Mesenchymal stem cell (in vitro differentiated cells and primary cell): ENCODE results near the gene LSM11.
A peak's percentile ranks its signal among the peaks of the same experiment; 100 is the strongest.

ENCODE experiments used
- DNase-seq: peaks from one replicate; pipeline ENCODE4 v3.0.0-alpha.2; 2013
- H2AFZ ChIP-seq: one replicate; pipeline ENCODE4 v1.6.1; 2013; ENCODE audit warnings: low read depth, mild to moderate bottlenecking, control low read depth, inconsistent platforms, low read length, moderate library complexity
- H2AK5ac ChIP-seq: 2 replicates; pipeline ENCODE4 v1.6.1; 2013; ENCODE audit warnings: low read length, moderate library complexity, mild to moderate bottlenecking, inconsistent platforms; ENCODE audit not compliant: severe bottlenecking
- H2BK120ac ChIP-seq: one replicate; pipeline ENCODE4 v1.6.1; 2013; ENCODE audit warnings: low read depth, mild to moderate bottlenecking, inconsistent platforms, low read length, moderate library complexity
- H2BK12ac ChIP-seq, 2 experiments: one replicate each; pipeline ENCODE4 v1.6.1; 2013; ENCODE audit warnings: inconsistent platforms in 2 of 2, low read length in 2 of 2, mild to moderate bottlenecking in 2 of 2, moderate library complexity in 2 of 2, control low read depth in 1 of 2
- H2BK15ac ChIP-seq: one replicate; pipeline ENCODE4 v1.6.1; 2013; ENCODE audit warnings: mild to moderate bottlenecking, low read depth, inconsistent platforms; ENCODE audit not compliant: poor library complexity, severe bottlenecking
- H2BK5ac ChIP-seq: 2 replicates; pipeline ENCODE4 v1.6.1; 2013; ENCODE audit warnings: low read depth, mild to moderate bottlenecking, low read length, control low read depth, inconsistent platforms; ENCODE audit not compliant: poor library complexity, severe bottlenecking
- H3K14ac ChIP-seq, 2 experiments: one replicate each; pipeline ENCODE4 v1.6.1; 2013; ENCODE audit warnings: inconsistent platforms in 2 of 2, low read length in 2 of 2, control low read depth in 1 of 2, mild to moderate bottlenecking in 1 of 2, moderate library complexity in 1 of 2
- H3K18ac ChIP-seq, 2 experiments: one replicate each; pipeline ENCODE4 v1.6.1; 2013; ENCODE audit warnings: inconsistent platforms in 2 of 2, low read length in 2 of 2, control low read depth in 1 of 2, low read depth in 1 of 2, mild to moderate bottlenecking in 1 of 2
- H3K23ac ChIP-seq, 2 experiments: one replicate each; pipeline ENCODE4 v1.6.1; 2013; ENCODE audit warnings: inconsistent platforms in 2 of 2, low read length in 2 of 2, mild to moderate bottlenecking in 2 of 2, moderate library complexity in 2 of 2, control low read depth in 1 of 2
- H3K27ac ChIP-seq: 2 replicates; pipeline ENCODE4 v1.5.1; 2013; ENCODE audit warnings: mild to moderate bottlenecking, moderate library complexity, low read length, control low read depth, inconsistent platforms; ENCODE audit not compliant: poor library complexity, severe bottlenecking
- H3K27me3 ChIP-seq, 2 experiments: 2 replicates each; pipeline versions ENCODE4 v1.6.1 to v1.7.0; 2013; ENCODE audit warnings: low read length in 2 of 2, mild to moderate bottlenecking in 2 of 2, moderate library complexity in 2 of 2, control low read depth in 1 of 2, inconsistent platforms in 1 of 2; ENCODE audit not compliant: control insufficient read depth in 1 of 2, insufficient read depth in 1 of 2
- H3K36me3 ChIP-seq, 2 experiments: 2 replicates each; pipeline versions ENCODE4 v1.6.1 to v1.7.0; 2013; ENCODE audit warnings: low read length in 2 of 2, control low read depth in 1 of 2, inconsistent platforms in 1 of 2, low read depth in 1 of 2, mild to moderate bottlenecking in 1 of 2; ENCODE audit not compliant: insufficient read depth in 2 of 2, control insufficient read depth in 1 of 2
- H3K4ac ChIP-seq, 2 experiments: one replicate each; pipeline ENCODE4 v1.6.1; 2013; ENCODE audit warnings: inconsistent platforms in 2 of 2, low read length in 2 of 2, mild to moderate bottlenecking in 2 of 2, moderate library complexity in 2 of 2, control low read depth in 1 of 2, low read depth in 1 of 2
- H3K4me1 ChIP-seq: 2 replicates; pipeline ENCODE4 v1.6.1; 2013; ENCODE audit warnings: low read depth, low read length, control low read depth; ENCODE audit not compliant: control insufficient read depth, insufficient read depth
- H3K4me2 ChIP-seq: 2 replicates; pipeline ENCODE4 v1.6.1; 2013; ENCODE audit warnings: low read length, mild to moderate bottlenecking, inconsistent platforms; ENCODE audit not compliant: poor library complexity, severe bottlenecking
- H3K4me3 ChIP-seq, 2 experiments: 2 replicates each; pipeline versions ENCODE4 v1.5.1 to v1.7.0; 2013; ENCODE audit warnings: low read length in 2 of 2, mild to moderate bottlenecking in 2 of 2, control low read depth in 1 of 2, low read depth in 1 of 2; ENCODE audit not compliant: insufficient read depth in 1 of 2
- H3K79me1 ChIP-seq: replicated peaks from 2 replicates; pipeline ENCODE4 v1.6.1; 2013; ENCODE audit warnings: mild to moderate bottlenecking, control low read depth, low read length, inconsistent platforms; ENCODE audit not compliant: poor library complexity, severe bottlenecking
- H3K9ac ChIP-seq: 2 replicates; pipeline ENCODE4 v1.7.0; 2013; ENCODE audit warnings: mild to moderate bottlenecking, low read length, moderate library complexity
- H3K9me3 ChIP-seq: 2 replicates; pipeline ENCODE4 v1.7.0; 2013; ENCODE audit warnings: mild to moderate bottlenecking, low read length; ENCODE audit not compliant: control insufficient read depth
- H4K8ac ChIP-seq: one replicate; pipeline ENCODE4 v1.6.1; 2013; ENCODE audit warnings: inconsistent platforms, mild to moderate bottlenecking, low read length, moderate library complexity
- H4K91ac ChIP-seq: one replicate; pipeline ENCODE4 v1.6.1; 2013; ENCODE audit warnings: mild to moderate bottlenecking, low read length, inconsistent platforms
- WGBS: methylation state at CpG from one replicate; pipeline ENCODE4 v1.1.7; 2013; ENCODE audit warnings: mixed read lengths; 5-methylcytosine and 5-hydroxymethylcytosine counted together

Gene LSM11

DNA sequence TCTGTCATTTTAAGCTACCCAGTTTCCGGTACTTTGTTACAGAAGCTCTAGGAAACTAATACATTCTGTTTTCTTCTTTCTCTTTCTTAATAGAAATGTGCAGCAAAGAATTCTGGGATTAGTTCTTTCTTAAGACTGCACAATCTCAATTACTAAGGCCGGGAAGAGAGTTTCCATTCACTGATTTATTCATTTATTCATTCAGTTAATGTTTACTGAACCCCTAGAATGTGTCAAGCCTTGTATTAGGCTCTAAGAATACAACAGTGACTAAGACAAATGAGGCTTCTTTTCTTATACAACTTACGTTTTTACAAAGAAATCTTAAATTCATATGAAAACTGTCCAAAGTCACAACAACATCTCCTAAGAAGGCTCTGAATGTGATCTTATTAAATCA lies 39.8 kb upstream of the LSM11 start:
- no peak for DNase-seq
- no peak overlapping the region for H3K4ac ChIP-seq
- H3K79me1 ChIP-seq, result no peaks in the 10 kb centered on the region
- no peaks in the 10 kb centered on the region for H3K27me3 ChIP-seq
- H2BK5ac ChIP-seq, result no peak overlapping the region
- H2AFZ ChIP-seq, result no peak overlapping the region
- H2BK15ac ChIP-seq, result no peak overlapping the region
- no peaks in the 10 kb centered on the region for H3K4me1 ChIP-seq
- H2BK120ac ChIP-seq, result no peak overlapping the region
- no peak overlapping the region for H3K4me3 ChIP-seq
- H3K36me3 ChIP-seq, result no peaks in the 10 kb centered on the region
- H4K8ac ChIP-seq, result no peak overlapping the region
- H3K23ac ChIP-seq, result no peak overlapping the region
- 100% methylated on average over 2 of the region's 3 CpGs for WGBS
- no peak overlapping the region for H2AK5ac ChIP-seq
- H3K18ac ChIP-seq, result no peak overlapping the region
- H3K9me3 ChIP-seq, result peaks cover 5% of the 10 kb centered on the region
- H3K4me2 ChIP-seq, result no peak overlapping the region
- H4K91ac ChIP-seq, result no peak overlapping the region
- no peak overlapping the region for H3K14ac ChIP-seq
- H3K9ac ChIP-seq, result no peak overlapping the region
- H2BK12ac ChIP-seq, result no peak overlapping the region
- H3K27ac ChIP-seq, result no peak overlapping the region

- Histone ChIP-seq H3K4me1 (no peaks in the 10 kb centered on the region), H3K14ac (no peak overlapping the region), H3K79me1 (no peaks in the 10 kb centered on the region), H4K91ac (no peak overlapping the region), H3K23ac (no peak overlapping the region), H2BK5ac (no peak overlapping the region), H3K4me3 (no peak overlapping the region), H3K4me2 (no peak overlapping the region), H3K18ac (no peak overlapping the region), H4K8ac (no peak overlapping the region), H3K27ac (no peak overlapping the region), H2AFZ (no peak overlapping the region), H2BK120ac (no peak overlapping the region), H3K9me3 (no peaks in the 10 kb centered on the region), H3K27me3 (no peaks in the 10 kb centered on the region), H3K36me3 (no peaks in the 10 kb centered on the region), H3K9ac (no peak overlapping the region), H2BK15ac (no peak overlapping the region), H2BK12ac (no peak overlapping the region), H2AK5ac (no peak overlapping the region), H3K4ac (no peak overlapping the region)
- no peak for DNase-seq
- 100% methylated on average over 1 of the region's 1 CpG for WGBS
Observed at GRCh38 chr5:157708866-157709265, 34.6 kb upstream of the LSM11 start.

- DNase-seq, result no peak
- no peak overlapping the region for H3K14ac ChIP-seq
- H3K4ac ChIP-seq, result no peak overlapping the region
- H2BK120ac ChIP-seq, result no peak overlapping the region
- H3K23ac ChIP-seq, result no peak overlapping the region
- no peak overlapping the region for H2BK12ac ChIP-seq
- no peak overlapping the region for H4K91ac ChIP-seq
- H3K36me3 ChIP-seq, result no peaks in the 10 kb centered on the region
- no peaks in the 10 kb centered on the region for H3K27me3 ChIP-seq
- no peak overlapping the region for H2BK15ac ChIP-seq
- H3K4me2 ChIP-seq, result no peak overlapping the region
- H3K79me1 ChIP-seq, result no peaks in the 10 kb centered on the region
- H4K8ac ChIP-seq, result no peak overlapping the region
- no peak overlapping the region for H3K9ac ChIP-seq
- H2AFZ ChIP-seq, result no peak overlapping the region
- no peaks in the 10 kb centered on the region for H3K9me3 ChIP-seq
- H3K4me1 ChIP-seq, result no peaks in the 10 kb centered on the region
- H3K18ac ChIP-seq, result no peak overlapping the region
- no peak overlapping the region for H2AK5ac ChIP-seq
- H3K4me3 ChIP-seq, result no peak overlapping the region
- no peak overlapping the region for H2BK5ac ChIP-seq
- no peak overlapping the region for H3K27ac ChIP-seq
Observed at GRCh38 chr5:157709346-157709745, 34.2 kb upstream of the LSM11 start.

GRCh38 chr5:157710431-157710830 lies 33.1 kb upstream of the LSM11 start:
- no peak overlapping the region for H4K8ac ChIP-seq
- H4K91ac ChIP-seq, result no peak overlapping the region
- 100% methylated on average over 1 of the region's 3 CpGs for WGBS
- no peak overlapping the region for H2BK12ac ChIP-seq
- H3K18ac ChIP-seq, result no peak overlapping the region
- no peak overlapping the region for H2AFZ ChIP-seq
- H3K27ac ChIP-seq, result no peak overlapping the region
- no peak overlapping the region for H2BK5ac ChIP-seq
- no peak overlapping the region for H2BK120ac ChIP-seq
- no peak overlapping the region for H3K4me2 ChIP-seq
- H3K4me1 ChIP-seq, result no peaks in the 10 kb centered on the region
- no peaks in the 10 kb centered on the region for H3K27me3 ChIP-seq
- H3K4me3 ChIP-seq, result no peak overlapping the region
- peak overlapping the region; percentile 79 for H3K9ac ChIP-seq
- no peak overlapping the region for H3K4ac ChIP-seq
- no peaks in the 10 kb centered on the region for H3K36me3 ChIP-seq
- H3K79me1 ChIP-seq, result no peaks in the 10 kb centered on the region
- DNase-seq, result no peak
- no peak overlapping the region for H3K14ac ChIP-seq
- no peak overlapping the region for H2BK15ac ChIP-seq
- no peak overlapping the region for H3K23ac ChIP-seq
- H3K9me3 ChIP-seq, result no peaks in the 10 kb centered on the region
- no peak overlapping the region for H2AK5ac ChIP-seq
